NCI-H1105 (cell line): ENCODE results near the gene DAPK3.
"Not testable (repeated sequence)": the region's sequence is repeated elsewhere in the genome, so short reads cannot be mapped to it uniquely, and the experiment has no call there.

Source experiments
- DNase-seq: peaks from one replicate; lab custom pipeline; 2025; lab: John Stamatoyannopoulos, UW

DAPK3 gene

DNA sequence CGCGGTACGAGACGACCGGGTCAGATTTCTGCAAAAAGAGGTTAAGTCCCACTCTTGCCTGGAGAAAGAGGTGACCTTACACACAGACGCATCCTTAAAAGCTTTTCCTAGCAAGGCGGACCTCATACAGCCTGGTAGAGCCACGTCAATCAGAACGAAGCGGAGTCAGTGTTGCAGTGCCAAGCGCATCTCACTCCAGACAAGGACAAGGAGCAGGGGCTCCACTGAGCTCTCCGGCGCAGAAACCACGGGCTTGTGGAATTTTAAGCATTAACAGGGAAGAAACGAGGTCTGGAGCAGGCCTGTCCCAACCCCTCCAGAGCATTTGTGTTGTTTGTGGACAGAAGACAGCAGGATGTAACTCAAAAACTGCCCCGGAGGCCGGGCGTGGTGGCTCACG, 7.2 kb upstream of the DAPK3 start:
- no peak for DNase-seq

DNA sequence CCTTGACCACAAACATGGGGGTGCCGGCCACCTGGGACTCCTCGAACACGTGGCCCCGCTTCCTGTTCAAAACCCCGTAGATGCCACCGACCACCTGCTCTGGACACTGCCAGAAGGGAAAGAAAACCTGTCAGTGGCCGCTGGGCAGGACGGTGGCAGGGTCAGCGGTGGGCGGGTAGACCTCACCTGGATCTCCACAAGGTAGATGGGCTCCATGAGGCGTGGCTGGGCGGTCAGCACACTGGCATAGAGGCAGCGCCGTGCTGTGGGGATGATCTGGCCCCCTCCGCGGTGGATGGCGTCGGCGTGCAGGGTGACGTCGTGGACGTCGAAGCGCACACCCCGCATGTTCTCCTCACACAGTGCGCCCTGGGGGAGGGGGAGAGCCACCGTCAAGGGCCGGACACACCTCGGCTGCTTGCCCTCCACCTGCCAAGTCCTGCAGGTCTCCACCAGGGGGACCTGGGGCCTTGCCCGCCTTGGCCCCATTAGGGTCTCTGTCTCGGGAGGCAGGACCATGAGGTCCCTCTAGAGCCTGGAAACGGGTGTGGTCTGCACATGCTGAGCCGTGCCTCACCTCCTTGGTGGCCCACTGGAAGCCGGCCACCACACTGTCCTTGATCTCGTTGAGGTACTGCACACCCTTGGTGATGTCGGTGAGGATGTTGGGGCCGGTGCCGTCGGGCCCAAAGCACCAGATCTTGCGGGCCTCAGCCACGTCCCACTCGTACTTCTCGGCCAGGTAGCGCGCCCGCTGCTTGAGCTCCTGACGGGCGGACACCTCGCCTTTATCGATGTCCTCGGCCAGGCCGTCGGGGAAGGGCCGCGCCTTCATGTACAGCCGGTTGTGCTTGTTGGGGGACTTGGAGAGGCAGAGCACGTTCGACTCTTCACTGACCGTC, 6.6 kb upstream of the DAPK3 start:
- no peak for DNase-seq

DNA sequence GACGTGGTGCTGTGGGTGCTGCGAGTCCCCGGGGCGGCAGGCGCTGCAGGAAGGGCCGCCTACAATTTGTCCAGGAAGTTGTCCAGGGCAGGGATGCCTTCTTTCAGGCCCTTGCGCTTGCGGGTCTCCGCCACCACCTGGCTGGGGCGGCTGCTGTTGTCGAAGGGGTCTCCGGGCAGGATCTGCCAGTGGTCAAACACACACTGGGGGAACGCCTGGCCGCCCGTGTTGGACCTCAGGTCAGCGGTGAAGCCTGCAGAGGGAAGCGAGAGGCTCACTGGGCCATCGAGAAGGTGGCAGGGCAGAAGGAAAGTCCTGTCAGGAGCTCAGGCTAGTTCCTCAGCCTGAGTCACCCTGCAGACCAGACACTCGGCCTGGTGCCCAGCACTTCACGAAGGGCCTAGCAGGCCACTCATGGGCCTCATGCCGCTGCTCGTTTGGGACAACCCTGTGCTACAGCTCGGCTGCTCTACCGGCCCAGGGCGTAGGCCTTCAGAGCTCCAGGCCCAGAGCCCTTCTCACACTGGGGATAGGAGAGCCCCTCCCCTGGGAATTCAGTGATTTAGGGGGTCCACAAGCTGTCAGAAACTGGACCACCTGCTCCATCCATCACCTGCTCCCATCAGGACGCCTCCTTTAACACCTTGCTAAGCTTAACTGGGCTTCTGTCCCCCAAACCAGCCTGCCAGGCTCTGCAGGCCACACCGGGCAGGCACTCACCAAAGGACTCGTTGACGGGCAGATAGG, 5.8 kb upstream of the DAPK3 start:
- no peak for DNase-seq

DNA sequence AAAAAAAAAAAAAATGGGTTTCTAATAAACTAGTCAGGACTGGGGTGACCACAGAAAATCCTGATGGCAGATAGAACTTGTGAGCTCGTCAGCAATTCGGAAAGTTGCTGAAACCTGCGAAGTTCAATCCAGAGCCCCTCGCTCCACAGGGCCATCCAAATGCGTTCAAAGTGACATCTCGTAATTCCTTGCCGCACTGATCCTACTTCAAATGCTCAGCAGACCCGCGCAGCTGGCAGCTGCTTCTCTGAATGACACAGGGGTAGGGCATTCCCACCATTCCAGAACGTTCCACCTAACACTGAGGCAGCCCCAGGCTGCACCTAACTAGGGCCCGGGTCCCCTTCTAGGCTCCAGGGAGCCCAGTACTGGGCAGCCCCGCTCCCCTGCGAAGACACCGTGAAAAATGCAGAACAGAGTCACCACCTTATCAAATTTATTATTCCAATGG, 4.8 kb upstream of the DAPK3 start:
- no peak for DNase-seq

DNA sequence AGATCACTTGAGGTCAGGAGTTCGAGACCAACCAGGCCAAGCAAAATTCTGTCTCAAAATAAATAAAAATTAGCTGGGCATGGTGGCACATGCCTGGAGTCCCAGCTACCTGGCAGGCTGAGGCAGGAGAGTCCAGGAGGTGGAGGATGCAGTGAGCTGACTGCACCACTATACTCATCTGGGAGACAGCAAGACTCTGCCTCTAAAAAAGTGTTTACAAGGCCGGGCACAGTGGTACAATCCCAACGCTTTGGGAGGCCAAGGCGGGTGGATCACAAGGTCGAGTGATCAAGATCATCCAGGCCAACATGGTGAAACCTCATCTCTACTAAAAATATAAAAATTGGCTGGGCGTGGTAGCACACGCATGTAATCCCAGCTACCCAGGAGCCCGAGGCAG, 4.2 kb upstream of the DAPK3 start:
- DNase-seq: no peak

DNA sequence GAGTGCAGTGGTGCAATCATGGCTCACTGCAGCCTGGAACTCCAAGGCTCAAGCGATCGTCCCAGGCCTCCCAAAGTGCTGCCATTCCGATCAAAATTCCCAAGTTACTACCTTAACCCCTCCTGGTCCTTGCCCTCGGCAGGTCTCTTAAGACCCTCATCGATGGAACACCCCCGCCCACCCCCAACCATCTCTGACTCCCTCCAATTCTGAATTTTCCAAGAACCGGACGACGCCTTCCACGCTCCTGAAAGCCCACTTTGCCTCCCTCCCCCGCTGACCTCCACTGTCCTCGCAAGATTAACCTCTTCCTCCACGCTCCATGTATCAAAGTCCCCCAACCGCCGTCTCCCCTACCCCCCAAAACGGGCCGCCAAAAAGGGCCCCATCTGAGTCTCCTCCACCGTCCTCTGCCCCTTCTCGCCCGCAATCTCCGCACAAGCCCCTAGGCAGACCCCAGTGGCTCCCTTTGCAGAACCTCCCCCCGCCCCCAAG, 539 bp downstream of the DAPK3 start:
- DNase-seq: no peak

DNA sequence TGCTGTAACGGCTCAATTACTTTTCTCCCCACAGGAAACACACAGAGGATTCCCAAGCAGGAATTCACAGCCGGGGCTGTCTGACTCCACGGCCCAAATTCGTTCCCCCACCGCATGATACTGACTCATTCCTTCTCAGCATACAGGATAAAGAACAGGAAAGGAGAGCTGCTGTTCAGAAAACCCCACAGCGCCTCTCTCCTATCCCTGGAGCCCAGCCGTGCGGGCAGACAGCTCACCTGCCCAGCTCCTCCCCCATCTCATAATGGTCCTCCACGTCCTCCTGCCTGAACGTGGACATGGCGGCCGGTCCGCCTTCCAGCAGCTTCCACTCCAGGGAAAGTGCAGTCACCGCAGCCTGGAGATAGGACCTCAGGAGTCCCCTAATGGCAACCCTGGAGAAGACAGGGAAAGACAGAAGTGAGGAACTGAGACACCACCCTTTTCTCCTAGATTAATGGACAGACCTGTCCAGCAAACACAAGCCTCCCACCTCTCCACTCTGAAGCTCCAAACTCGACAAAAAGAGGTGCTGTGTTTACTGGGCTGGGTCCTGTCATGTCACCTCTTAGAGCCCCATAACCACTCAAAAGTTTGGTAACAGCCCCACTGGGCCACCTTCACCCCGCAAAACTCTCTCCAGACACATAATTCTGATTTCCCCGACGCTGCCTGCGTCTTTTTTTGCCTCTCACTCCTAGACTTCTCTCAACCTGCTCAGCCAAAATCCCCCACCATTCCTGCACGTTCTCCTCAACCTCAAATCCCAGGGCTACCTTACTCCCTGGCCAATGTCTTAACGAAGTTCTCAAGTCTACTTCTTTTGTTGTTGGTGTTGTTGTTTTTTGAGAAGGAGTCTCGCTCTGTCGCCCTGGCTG, 1.2 kb downstream of the DAPK3 start:
- no peak for DNase-seq

DNA sequence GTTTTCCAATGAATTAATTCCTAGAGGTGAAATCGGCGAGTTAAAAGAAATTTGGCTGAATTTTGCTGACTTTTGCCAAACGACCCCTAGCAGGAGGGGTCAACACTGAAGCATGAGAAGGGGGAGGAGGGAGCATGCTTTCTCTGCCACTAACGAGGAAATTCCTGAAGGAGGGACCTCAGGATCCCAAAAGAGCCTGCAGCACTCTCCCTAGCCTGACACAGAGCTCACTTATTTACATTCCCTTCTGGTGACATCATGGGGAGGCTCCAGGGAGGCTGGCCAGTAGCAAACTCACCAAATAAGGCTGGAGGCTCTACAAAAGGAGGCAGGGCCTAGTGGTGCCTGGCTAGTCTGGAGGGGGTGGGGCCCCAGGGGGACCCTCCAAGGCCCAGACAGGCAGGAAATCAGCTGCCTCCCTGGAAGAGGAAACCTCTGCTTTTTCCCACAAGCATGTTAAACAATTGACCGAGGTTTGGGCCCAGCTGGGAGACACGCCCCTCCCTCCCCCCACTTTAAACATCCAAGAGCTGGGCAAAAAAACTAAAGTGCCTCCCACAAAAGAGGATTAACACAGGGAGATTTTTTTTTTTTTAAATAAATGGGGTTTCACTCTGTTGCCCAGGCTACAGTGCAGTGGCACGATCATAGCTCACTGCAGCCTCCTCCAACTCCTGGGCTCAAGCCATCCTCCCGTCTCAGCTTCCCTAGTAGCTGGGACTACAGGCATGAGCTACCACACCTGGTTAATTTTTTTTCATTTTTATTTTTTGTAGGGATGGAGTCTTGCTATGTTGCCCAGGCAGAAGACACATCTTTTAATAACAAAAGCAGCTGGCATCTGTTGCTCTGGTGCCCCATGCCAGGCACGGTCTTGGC, 2.1 kb downstream of the DAPK3 start:
- DNase-seq: no peak

DNA sequence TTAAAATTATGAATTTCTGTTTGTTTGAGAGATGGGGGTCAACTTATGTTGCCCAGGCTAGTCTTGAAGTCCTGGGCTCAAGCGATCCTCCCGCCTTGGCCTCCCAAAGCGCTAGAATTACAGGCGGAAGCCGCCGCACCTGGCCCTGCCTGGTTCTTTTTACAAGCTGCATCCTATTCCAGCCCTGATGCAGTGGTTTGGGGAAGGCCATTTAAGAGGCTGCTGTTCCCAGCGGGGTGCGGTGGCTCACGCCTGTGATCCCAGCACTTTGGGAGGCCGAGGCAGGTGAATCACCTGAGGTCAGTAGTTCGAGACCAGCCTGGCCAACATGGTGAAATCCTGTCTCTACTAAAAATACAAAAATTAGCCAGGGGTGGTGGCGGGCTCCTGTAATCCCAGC, 2.9 kb downstream of the DAPK3 start:
- not testable (repeated sequence) for DNase-seq

DNA sequence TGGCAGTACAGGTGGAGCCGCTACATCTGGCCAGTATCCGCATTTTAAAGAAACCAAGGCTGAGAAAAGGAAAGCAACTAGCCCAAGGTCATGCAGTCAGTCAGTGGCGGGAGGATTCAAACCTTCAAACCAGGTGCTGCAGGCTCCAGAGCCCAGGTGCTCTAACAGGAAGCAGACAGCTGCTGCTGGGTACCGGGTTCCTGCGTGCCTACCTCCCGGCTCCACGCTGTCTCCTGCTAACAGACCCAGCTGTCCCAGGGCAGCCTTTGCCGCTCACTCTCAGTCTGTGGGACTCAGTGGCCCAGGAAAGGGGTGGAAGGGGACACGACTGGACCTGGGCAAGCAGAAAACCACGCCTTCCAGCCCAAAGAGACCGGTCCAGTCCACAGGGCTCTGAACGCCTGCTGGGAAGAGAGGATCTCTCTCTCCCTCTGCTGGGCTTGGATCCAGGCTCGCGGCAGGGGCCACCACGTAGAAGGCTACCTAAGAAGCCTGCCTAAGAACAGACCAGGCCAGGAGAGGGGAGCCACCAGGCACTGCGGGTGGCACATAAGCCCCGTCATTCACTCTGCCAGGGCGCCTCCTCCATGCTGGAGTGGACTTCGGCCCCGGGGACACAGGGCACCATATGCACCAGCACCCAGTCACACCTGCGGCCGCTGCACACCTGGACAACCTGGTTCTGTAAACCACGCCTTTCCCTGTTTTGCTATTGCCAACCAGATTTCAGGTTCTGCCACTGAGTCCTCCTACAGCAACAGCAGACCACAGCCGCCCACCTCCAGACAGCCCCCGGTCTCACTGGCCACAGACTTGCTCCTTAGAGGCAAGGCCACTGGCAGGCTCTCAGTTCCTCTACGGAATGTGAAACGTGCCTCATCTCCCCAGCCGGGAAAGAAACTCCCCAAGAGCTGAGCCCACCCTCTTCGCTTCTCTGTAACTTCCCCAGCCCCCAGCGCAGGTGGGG, 4.6 kb downstream of the DAPK3 start:
- DNase-seq: no peak

DNA sequence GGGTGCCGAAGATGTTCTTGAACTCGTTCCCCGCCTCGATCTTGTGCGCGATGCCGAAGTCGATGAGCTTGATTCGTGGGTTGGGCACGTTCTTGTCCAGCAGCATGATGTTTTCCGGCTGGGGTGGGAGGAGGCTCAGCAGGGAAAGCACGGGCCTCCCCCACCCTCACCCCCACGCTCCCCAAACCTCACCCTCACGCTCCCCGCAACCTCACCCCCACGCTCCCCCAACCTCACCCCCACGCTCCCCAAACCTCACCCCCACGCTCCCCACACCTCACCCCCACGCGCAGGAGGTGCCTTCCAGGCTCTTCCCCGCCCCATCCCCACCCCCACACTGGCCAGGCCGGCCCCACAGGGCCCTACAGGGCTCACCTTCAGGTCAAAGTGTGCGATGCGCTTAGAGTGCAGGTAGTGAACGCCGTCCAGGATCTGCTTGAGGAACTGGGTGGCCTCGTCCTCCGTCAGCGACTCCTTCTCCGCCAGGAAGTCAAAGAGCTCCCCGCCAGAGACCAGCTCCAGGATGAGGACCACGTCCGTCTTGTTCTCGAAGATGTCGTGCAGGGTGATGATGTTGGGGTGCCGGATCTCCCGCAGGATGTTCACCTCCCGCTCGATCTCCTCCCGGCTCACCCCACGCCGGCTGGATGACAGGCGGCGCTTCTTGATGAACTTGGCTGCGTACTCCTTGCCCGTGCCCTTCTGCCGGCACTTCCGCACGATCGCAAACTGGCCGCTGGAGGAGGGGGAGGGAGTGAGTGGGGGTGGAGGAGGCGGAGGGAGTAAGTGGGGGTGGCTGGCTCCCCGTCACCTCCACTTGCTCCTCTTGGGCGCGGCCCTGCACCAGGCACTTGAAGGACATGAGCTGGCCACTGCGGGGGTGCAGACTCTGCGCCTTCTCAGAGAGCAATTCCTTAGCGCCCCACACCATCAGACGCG, 6.4 kb downstream of the DAPK3 start:
- no peak for DNase-seq

DNA sequence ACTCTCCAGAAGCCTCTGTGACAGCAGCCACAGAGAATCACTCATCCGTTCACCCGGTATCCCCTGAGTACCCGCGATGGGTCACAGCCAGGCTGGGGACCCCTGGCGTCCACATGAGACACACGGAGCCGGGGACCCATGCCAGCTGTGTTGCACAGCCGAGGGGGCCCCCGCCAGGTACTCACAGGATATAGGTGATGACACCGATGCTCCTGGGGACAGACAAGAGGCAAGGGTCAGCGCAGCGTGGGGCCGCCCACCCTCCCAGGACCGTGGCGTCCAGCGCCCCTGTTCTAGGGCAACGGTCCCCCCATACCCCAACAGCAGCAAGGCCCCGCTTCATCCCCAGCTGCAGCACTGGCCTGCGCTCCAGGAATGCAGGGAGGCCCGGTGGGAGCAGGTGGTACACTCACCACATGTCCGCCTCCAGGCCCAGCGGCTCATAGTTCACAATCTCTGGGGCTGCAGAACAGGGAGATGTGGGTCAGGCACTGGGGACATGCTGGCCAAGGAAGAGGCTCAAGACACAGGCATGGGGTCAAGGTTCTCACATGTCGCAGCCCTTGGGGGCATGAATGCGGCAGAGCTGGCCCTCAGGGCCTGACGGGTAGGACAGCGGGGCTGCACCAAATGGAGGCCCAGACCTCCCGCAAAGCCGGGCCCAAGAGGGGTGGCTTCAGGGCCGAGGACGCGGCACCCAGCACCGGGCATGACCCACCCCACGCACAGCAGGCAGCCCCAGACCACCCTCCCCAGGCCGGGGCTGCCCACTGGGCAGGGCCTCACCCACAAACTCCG, 7.2 kb downstream of the DAPK3 start:
- DNase-seq: no peak

DNA sequence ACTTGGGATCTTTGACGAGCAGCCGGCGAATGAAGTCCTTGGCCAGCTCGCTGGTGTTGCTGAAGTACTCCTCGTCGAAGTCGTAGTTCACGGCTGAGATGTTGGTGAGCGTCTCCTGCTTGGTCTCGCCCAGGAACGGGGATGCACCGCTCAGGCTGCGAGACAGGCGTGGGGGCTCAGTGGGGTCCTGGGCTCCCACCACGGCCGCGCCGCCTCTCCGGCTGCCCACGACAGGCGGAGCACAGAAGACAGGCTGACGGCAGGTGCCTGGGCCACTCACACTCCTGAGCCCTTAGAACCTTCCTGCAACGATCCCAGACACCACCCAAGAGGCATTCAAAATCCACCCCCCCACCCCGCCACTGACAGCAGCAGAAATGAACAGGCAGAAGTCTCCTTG, 9.9 kb downstream of the DAPK3 start:
- DNase-seq: no peak

DNA sequence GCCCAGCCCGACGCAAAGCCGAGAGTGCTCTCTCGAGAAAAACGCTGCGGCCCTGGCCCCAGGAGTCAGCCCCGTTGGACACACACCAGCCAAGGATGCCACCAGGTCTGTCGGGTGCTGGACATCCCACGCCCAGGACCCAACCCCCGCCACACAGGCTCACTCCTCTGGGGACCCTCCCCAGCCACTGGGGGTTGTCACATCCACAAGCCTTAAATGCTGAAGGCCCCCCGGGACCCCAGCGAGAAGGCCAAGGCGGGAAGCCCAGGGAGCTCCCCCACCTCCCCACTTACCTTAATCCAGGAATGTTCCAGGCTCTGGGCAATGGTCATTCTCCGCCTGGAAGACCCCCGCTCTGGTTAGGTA, 11.2 kb downstream of the DAPK3 start:
- no peak for DNase-seq

DNA sequence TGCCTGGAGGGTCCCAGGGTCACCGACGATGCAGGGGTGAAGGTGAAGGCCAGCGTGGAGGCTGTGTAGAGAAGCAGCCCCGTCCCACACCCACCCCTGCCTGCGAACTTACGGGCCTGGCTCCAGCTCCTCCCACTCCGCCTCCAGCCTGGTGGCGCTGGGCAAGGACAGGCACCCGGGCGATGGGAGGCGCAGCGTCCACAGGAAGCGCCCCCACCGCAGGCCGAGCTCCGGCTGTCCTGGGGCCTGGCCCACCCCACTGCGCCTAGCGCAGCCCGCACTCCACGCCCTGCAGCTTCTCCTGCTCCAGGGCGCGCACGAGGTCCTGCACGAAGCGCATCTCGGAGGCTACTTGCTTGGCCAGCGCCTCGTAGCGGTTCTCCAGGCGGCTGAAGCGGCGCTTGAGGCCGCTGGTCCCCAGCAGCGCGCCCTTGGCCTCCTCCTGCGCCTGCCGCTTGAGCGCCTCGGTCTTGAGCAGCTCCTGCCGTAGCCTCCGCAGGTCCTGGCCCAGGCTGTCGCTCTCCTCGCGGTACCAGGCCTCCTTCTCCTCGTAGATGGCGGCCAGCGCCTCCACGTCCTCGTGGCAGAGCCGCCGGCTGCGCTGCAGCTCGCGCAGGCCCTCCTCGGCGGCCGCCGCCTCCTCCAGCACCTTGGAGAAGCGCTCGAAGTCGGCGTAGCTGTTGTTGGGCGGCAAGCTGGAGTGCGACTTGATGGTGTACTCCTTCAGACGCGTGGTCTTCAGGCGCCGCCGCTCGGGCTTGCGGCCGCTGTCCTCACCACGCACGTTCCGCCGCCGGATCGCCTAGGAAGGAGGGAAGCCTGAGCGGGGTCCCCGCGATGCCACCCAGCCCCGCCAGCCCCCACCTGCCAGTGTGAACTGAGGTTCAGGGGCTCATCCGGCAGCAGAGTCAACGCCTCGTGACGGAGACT, 11.8 kb downstream of the DAPK3 start:
- no peak for DNase-seq

DNA sequence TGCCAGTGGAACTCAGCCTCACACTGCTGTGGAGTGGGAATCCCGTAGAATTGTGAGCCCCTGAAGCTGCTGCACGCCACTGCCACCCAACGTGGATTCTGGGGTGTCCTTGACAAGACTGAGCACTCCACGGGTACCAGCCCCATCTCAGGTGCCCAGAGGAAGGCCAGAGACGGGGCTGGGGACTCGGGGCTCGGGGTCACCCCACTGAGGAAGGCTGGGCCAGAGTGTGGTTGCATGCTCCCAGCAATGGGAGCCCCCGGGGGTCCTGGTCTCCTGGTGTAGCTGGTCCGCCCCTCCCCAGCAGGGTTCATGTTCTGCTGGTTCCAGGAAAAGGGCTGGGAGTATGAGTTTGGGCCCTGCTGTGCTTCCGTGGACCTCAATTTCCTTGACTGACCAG, 15.2 kb downstream of the DAPK3 start:
- no peak for DNase-seq

DNA sequence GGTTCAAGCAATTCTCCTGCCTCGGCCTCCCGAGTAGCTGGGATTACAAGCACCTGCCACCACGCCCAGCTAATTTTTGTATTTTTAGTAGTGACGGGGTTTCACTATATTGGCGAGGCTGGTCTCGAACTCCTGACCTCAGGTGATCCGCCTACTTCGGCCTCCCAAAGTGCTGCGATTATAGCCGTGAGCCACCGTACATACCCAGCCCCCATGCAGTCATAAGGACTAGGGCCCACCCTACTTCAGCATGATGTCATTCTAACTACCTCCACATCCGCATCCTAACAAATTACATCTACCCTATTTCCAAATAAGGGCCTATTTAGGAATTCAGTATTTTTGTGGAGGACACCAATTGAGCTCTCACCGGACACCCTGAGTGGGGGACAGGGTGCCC, 15.6 kb downstream of the DAPK3 start:
- not testable (repeated sequence) for DNase-seq
